Stimulated activated CD8-positive, alpha-beta memory T cell treated with anti-CD3 and anti-CD28 coated beads, Interleukin-15, amount 100 ng/mL, for 4 hours (primary cell): ENCODE data around the gene CDCA7.
A peak's percentile ranks its signal among the peaks of the same experiment; 100 is the strongest.
"Not testable (repeated sequence)": the region's sequence is repeated elsewhere in the genome, so short reads cannot be mapped to it uniquely, and the experiment has no call there.

Experiments
- DNase-seq, 2 donors: peaks; one replicate each; pipeline ENCODE4 v3.0.0-alpha.2; 2020; ENCODE audit warnings: low read depth in 2 of 2

The CDCA7 gene

DNA sequence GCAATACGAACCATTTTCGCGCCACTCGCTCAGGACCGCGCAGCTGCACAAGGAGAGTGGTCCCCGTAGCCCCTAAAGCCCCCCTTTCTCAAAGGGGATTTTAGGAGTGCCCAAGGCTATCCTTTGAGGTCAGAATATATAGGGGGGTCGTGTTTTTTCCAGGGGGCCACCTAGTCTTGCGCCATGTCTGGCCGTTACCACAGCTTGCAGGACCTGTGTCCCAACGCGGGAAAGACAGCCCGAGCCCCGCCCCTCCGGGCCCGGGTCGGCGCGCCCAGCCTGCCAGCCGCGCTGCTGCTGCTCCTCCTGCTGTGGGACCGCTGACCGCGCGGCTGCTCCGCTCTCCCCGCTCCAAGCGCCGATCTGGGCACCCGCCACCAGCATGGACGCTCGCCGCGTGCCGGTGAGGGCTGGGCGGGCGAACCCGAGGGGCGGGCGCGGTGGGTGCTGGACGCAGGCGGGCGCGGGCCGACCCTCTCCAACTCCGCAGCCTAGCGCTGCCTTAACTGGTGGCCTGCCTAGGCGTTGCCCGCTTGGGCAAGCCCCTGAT, at the start of gene CDCA7:
CDCA7 (plus strand) TSS at position 291 of the 550 bp plus-strand sequence; CDS start at position 383, 92 bp downstream.
- DNase-seq: peak in 1 of 2 donors; percentile 5

GRCh38 chr2:173305303-173305702, 49.4 kb upstream of the CDCA7 start:
- no peak for DNase-seq

DNA sequence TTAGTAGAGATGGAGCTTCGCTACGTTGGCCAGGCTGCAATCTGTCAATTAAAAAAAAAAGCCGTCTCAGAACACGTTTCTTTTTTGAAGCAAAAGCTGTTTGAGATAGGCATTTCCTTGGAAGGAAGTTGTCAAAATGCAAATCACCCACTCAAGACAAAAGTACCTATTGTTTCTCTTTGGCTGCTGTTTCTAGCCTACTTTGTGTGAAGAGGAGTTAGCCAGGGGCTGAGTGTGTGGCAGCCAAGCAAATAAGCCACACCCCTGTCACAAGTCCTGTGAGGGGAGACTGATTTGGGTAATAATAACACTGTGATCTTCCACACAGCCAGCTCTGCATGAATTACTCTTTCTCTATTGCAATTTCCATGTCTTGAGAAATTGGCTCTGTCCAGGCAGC, 47.4 kb upstream of the CDCA7 start:
- no peak for DNase-seq

DNA sequence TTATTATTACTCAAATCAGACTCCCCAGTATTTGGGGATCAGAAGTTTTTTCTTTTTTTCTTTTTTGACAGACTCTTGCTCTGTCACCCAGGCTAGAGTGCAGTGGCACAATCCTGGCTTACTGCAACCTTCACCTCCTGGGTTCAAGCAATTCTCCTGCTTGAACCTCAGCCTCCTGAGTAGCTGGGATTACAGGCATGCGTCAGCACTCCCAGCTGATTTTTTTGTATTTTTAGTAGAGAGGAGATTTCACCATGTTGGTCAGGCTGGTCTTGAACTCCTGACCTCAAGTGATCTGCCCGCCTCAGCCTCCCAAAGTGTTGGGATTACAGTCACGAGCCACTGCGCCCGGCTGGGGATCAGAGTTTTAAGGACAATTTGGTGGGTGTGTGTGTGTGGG, 45.3 kb upstream of the CDCA7 start:
- DNase-seq: not testable (repeated sequence)

- no peak for DNase-seq
Measured at GRCh38 chr2:173311844-173312606, 42.6 kb upstream of the CDCA7 start.

DNA sequence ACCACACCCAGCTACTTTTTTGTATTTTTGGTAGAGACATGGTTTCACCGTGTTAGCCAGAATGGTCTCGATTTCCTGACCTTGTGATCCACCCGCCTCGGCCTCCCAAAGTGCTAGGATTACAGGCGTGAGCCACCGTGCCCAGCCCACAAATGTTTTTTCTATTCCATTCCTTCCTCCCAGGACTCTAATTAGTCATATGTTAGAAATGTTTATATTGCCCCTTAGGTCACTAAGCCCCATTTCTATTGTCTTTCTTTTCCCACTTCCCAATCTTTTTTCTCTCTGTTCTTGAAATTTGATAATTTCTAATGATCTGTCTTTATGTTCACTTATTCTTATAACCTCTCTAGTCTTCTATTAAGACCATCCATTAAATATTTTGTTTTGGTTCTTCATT, 31.3 kb upstream of the CDCA7 start:
- DNase-seq: no peak

DNA sequence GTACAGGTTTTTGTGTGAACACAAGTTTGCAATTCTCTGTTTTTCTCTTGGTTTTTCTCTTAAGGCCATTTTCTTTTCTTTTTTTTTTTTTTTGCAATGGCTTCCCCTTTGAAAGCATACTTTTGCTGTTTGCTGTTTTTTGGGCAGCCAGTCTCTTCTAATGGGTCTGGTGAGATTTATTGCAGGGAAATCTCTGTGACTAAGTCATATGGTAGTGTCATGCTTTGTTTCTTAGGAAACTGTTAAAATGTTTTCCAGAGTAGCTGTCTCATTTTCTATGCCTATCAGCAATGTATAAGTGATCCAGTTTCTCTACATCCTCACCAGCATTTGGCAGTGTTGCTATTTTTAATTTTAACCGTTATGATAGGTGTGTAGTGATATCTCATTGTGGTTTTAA, 27.9 kb upstream of the CDCA7 start:
- no peak for DNase-seq

GRCh38 chr2:173327421-173327820, 27.3 kb upstream of the CDCA7 start:
- DNase-seq: no peak

- DNase-seq: not testable (repeated sequence)
Measured at GRCh38 chr2:173333003-173333402, 21.7 kb upstream of the CDCA7 start.

DNA sequence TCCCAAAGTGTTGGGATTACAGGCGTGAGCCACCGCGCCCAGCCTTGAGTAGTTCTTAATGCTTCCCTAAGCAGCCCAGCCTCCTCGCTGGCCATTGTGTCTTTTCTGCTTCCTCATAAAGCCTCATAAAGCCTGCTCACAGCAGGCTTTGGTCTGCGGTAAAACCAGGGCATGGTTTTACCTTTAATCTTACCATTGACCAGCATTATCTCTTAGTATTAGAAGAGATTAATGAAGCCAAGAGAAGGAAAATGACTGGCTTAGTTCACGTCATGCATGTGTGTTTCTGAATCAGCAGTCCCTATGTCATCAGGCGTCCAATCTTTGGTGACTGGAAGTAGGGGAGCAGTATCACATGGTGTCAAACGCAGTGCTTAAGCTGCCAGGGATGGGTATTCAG, 14.9 kb upstream of the CDCA7 start:
- no peak for DNase-seq

DNA sequence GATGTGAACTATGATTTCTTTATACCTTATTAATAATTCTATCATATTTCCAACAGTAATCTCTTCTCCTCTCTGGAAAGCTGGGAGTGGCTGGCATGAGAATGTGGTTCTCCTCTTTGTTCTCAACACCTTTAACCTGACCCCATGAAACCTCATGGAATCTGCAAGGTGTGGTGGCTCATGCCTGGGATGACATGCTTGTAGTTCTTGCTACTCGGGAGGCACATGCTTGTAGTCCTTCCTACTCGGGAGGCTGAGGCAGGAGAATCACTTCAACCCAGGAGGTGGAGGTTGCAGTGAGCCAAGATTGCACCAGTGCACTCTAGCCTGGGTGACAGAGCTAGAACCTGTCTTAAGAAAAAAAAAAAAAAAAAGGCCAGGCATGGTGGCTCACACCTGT, 10.8 kb upstream of the CDCA7 start:
- DNase-seq: no peak

GRCh38 chr2:173346035-173346434, 8.6 kb upstream of the CDCA7 start:
- DNase-seq: no peak

DNA sequence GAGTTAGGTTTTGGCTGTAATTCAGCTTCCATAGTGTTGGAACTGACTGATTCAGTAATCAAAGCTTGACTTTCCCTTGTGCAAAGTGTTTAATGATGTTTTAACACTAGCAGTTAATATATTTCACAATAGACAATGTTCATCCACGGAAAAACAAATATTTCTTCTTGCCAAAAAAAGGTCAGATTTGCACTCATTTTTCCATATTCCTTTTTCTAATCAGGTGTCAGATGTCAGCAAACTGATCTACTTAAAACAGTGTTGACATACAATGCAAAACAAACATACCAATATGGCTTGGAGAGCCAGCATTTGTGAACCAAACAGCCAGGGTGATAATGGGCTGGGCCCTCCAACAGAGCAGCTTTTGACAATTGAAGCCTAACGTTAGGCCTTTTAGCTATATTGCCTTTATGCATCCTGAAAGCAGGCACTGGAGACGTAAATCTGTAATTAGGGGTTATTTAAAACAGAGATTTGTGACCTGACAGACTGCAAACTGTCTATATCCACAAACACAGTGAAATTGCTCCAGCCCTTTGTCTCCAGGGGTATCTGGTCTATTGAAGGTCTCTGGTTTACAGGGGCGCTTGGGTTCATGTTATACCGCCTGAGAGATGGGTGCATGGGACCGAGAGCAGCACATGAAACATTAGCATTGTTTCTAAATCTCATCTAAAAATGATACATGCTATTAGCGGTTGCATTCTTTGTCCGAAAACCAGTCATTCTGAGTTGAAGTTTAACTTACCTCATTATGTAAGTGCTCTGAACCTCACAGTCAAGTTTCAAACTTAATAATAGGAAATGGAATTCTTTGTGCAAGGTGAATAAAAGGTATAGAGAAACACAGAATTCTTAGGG, 7.1 kb upstream of the CDCA7 start:
- no peak for DNase-seq

GRCh38 chr2:173349287-173349686, 5.4 kb upstream of the CDCA7 start:
- no peak for DNase-seq

DNA sequence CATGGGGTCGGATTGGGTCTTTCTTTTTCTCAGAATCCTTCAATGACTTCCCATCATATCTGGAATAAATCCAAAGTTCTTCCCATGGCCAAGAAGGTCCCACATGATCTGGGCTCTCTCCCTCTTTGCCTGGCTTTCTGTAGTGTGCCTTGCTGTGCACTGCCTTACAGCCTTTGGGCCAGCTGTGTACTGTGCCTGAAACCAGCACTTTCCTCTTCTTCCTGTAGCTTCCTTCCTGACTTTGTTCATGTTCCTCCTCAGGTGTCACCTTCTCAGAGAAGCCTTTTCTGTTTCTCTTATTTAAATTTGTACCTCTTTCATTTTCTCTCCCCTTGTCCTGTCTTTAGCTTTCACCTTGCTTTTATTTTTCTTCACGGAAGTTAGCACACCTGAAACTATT, 4.3 kb upstream of the CDCA7 start:
- DNase-seq: no peak

GRCh38 chr2:173351879-173352278, 2.8 kb upstream of the CDCA7 start:
- no peak for DNase-seq

- DNase-seq: no peak
Measured at GRCh38 chr2:173353556-173353955, 1.1 kb upstream of the CDCA7 start.

- DNase-seq: no peak
Measured at GRCh38 chr2:173354073-173354581, 545 bp upstream of the CDCA7 start.

DNA sequence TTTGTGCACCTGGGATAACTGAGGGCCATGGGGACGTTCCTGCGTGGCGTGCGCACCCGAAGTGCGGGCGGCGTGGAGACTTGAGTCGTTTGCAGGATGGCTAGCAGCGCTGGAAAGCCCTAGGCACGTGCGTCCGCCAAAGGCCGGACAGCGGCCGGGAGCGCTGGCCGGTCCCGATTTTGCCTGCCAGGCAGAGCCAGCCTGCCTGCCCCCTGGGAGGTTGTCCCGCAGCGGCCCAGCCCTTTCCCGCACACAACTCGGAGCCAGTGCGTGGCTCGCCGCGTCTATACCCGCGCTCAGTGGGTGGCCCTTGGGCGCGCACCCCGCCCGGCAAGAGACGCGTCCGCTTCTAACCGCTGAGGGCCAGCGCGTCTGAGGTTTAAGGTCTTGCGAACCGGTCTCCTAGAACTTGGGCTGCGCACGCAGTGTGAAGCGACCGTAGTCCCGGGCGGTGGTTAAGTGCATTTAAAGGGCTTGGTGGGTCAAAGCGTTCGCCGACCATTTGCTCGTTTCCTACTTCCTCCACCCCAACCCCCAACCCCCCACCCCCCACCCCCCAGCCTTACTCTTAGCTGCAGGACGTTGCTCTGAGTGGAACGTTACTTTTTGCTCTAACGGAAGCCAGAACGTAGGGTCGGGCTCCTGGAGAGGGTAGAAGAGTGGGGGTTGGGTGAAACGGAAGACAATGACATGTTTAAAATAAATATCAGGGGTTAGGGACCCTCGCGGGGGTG, 627 bp downstream of the CDCA7 start:
- no peak for DNase-seq

GRCh38 chr2:173355866-173356508, 1.3 kb downstream of the CDCA7 start:
- no peak for DNase-seq

- no peak for DNase-seq
Measured at GRCh38 chr2:173357346-173357745, 2.7 kb downstream of the CDCA7 start.
